ENCODE measurements around the gene FAM118B.

The FAM118B gene

DNA sequence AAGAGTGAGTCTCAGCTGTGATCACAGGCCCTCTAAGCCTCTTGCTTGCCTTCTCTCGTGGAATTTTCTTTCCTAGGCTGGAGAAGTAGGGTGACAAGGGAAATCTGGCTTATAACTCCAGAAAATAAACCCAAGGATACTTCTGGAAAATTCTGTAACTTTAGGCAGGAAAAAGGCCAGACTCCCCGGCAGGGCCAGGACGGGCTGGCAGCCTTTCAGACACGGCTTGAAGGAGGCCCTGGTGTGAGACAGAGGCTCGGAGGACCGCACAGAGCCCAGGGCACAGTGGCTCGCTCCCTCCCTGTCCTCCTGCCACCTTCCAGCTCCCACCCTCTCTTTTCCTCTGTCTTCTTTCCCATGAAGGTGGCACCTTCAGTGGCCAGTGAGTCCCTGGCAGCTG, 19.2 kb upstream of the FAM118B start:
- TF ChIP-seq, protein P1, sequence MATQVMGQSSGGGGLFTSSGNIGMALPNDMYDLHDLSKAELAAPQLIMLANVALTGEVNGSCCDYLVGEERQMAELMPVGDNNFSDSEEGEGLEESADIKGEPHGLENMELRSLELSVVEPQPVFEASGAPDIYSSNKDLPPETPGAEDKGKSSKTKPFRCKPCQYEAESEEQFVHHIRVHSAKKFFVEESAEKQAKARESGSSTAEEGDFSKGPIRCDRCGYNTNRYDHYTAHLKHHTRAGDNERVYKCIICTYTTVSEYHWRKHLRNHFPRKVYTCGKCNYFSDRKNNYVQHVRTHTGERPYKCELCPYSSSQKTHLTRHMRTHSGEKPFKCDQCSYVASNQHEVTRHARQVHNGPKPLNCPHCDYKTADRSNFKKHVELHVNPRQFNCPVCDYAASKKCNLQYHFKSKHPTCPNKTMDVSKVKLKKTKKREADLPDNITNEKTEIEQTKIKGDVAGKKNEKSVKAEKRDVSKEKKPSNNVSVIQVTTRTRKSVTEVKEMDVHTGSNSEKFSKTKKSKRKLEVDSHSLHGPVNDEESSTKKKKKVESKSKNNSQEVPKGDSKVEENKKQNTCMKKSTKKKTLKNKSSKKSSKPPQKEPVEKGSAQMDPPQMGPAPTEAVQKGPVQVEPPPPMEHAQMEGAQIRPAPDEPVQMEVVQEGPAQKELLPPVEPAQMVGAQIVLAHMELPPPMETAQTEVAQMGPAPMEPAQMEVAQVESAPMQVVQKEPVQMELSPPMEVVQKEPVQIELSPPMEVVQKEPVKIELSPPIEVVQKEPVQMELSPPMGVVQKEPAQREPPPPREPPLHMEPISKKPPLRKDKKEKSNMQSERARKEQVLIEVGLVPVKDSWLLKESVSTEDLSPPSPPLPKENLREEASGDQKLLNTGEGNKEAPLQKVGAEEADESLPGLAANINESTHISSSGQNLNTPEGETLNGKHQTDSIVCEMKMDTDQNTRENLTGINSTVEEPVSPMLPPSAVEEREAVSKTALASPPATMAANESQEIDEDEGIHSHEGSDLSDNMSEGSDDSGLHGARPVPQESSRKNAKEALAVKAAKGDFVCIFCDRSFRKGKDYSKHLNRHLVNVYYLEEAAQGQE (IDR thresholded peaks at IDR 0.05; ENCODE audit: low read depth): no peak
- TF ChIP-seq TAF1 (IDR thresholded peaks at IDR 0.05; ENCODE audit: low read depth) (no peak), TCF12 (IDR thresholded peaks at IDR 0.05; ENCODE audit: low read depth) (no peak), TEAD4 (IDR thresholded peaks at IDR 0.05) (no peak), ZBTB7A (IDR thresholded peaks at IDR 0.05; ENCODE audit: low read depth) (no peak), RAD21 (IDR thresholded peaks at IDR 0.05; ENCODE audit: low read depth) (no peak), USF1 (IDR thresholded peaks at IDR 0.05) (no peak), CEBPB (IDR thresholded peaks at IDR 0.05) (no peak)
- TF ChIP-seq, protein P2, sequence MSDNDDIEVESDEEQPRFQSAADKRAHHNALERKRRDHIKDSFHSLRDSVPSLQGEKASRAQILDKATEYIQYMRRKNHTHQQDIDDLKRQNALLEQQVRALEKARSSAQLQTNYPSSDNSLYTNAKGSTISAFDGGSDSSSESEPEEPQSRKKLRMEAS (IDR thresholded peaks at IDR 0.05): no peak

DNA sequence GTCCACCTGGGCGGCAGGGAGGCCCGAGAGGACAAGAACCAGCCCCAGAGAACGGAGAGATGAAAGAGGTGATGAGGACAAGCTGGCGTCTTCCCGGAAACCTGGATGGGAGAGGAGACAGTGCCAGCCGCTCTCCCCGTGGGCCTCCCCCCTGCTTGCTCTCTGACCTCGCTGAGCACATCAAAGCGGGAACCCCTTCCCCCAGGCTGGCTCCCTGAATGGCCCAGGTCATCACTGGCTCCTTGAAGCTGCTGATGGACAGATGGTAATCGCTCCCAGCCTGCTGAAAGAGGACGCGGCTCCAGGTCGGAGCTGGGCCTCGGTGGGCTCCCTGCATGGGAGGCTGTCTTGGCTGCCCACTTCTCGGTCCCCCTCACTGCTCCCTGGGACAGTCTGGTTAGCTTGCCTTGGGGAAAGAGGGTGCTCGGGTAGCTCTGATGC, 18.5 kb upstream of the FAM118B start:
- no peak for TF ChIP-seq EP300 (IDR thresholded peaks at IDR 0.05; ENCODE audit: borderline replicate concordance)
- TF ChIP-seq NFIC (IDR thresholded peaks at IDR 0.05): no peak
- no peak for TF ChIP-seq YY1 (IDR thresholded peaks at IDR 0.05; ENCODE audit: low read depth)
- no peak for TF ChIP-seq FOXM1 (IDR thresholded peaks at IDR 0.05; ENCODE audit: borderline replicate concordance, low read depth)
- no peak for TF ChIP-seq CREB1 (IDR thresholded peaks at IDR 0.05; ENCODE audit: low read depth)
- no peak for TF ChIP-seq CEBPB (IDR thresholded peaks at IDR 0.05)
- TF ChIP-seq TCF12 (IDR thresholded peaks at IDR 0.05; ENCODE audit: low read depth): no peak

DNA sequence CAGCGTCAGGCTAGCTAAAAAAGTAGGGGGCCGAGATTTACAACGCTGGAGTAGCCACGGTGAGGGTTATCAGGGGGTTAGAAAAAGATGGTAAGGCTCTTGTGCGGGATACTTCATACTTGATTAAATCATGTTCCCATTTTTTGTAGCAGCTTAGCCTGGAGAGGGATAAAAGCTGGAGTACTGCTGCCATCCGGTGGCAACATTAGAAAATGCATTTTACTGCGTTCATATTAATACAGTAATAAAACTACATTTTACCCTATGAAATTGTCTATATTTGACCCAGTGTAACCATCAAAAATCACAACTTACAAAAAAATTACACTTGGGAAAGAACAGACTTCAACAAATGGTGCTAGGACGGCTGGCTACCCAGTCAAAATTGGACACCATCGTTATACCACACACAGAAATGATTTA, 17.4 kb upstream of the FAM118B start:
- TF ChIP-seq RAD21 (IDR thresholded peaks at IDR 0.05; ENCODE audit: low read depth) (peak; percentile 92), YY1 (IDR thresholded peaks at IDR 0.05; ENCODE audit: low read depth) (no peak)

DNA sequence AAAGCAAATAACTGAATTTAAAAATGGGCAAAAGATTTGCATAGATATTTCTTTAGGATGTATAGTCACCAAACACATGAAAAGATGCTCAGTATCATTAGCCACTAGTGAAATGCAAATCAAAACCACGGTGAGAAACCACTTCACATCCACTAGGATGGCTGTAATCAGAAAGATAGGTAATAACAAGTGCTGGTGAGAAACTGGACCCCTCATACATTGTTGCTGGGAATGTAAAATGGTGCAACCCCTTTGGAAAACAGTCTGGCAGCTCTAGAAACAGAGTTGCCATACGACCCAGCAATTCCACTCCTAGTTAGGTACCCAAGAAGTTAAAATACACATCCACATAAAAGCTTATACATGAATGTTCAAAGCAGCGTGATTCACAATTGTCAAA, 16.5 kb upstream of the FAM118B start:
- TF ChIP-seq ZBTB7A (IDR thresholded peaks at IDR 0.05; ENCODE audit: low read depth) (no peak), TCF12 (IDR thresholded peaks at IDR 0.05; ENCODE audit: low read depth) (no peak), YY1 (IDR thresholded peaks at IDR 0.05; ENCODE audit: low read depth) (no peak), TEAD4 (IDR thresholded peaks at IDR 0.05) (no peak), CREB1 (IDR thresholded peaks at IDR 0.05; ENCODE audit: low read depth) (no peak), USF1 (IDR thresholded peaks at IDR 0.05) (no peak), CEBPB (IDR thresholded peaks at IDR 0.05) (no peak), EP300 (IDR thresholded peaks at IDR 0.05; ENCODE audit: borderline replicate concordance) (no peak), TAF1 (IDR thresholded peaks at IDR 0.05; ENCODE audit: low read depth) (no peak), RAD21 (IDR thresholded peaks at IDR 0.05; ENCODE audit: low read depth) (no peak)
- TF ChIP-seq, protein P2 (IDR thresholded peaks at IDR 0.05): no peak
- TF ChIP-seq, protein P1 (IDR thresholded peaks at IDR 0.05; ENCODE audit: low read depth): no peak

DNA sequence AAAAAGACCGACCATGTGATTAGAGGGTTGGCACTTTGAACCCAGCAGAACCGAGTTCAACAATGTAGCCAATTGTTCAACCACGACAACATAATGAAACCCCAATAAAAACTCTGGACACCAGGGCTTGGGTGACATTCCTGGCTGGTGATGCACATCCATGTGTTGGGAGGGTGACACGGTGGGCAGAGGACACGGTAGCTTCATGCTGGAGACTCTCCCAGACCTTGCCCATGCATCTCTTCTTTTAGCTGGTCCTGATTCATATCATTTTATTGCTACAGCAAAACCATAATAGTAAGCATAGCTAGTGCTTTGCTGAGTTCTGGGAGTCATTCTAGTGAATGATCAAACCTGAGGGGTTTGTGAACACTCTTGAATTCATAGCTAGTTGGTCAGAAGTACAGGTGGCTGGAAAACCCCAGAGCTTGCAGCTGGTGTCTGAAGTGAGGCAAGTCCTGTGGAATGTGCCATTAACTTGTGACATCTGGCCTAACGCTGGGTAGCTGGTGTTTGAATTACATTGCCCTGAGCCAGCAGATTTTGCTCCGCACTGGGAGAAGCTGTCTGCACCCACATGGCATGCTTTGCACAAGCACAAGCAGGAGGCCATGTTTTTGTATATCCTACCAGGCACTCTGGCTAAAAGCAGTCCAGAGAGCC, 14.2 kb upstream of the FAM118B start:
- TF ChIP-seq TCF12 (IDR thresholded peaks at IDR 0.05; ENCODE audit: low read depth) (no peak), NFIC (IDR thresholded peaks at IDR 0.05) (no peak), YY1 (IDR thresholded peaks at IDR 0.05; ENCODE audit: low read depth) (no peak), CREB1 (IDR thresholded peaks at IDR 0.05; ENCODE audit: low read depth) (no peak)

DNA sequence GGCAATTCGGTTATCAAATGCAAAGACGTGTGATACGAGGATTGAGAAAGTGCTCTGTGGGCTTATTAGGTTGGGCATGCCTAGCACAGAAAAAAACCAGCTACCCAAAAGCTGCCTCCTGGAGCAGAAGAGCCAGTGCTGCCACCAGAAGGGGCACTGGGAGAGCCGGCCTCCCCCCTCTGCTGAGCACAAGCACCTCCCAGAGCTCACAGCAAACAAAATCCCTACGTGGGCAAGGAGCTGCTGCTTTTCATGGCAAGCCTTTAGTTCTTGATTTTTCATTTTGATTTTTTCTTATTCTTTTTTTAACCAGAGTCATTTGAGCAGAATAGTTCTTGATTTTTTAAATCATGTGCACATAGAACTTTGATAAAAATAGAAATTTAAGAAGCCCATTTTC, 12.9 kb upstream of the FAM118B start:
- no peak for TF ChIP-seq ZBTB7A (IDR thresholded peaks at IDR 0.05; ENCODE audit: low read depth)
